ENCODE measurements around the gene TBCK.
A peak's percentile ranks its signal among the peaks of the same experiment; 100 is the strongest.
"Not testable (repeated sequence)": the region's sequence is repeated elsewhere in the genome, so short reads cannot be mapped to it uniquely, and the experiment has no call there.

The TBCK gene

DNA sequence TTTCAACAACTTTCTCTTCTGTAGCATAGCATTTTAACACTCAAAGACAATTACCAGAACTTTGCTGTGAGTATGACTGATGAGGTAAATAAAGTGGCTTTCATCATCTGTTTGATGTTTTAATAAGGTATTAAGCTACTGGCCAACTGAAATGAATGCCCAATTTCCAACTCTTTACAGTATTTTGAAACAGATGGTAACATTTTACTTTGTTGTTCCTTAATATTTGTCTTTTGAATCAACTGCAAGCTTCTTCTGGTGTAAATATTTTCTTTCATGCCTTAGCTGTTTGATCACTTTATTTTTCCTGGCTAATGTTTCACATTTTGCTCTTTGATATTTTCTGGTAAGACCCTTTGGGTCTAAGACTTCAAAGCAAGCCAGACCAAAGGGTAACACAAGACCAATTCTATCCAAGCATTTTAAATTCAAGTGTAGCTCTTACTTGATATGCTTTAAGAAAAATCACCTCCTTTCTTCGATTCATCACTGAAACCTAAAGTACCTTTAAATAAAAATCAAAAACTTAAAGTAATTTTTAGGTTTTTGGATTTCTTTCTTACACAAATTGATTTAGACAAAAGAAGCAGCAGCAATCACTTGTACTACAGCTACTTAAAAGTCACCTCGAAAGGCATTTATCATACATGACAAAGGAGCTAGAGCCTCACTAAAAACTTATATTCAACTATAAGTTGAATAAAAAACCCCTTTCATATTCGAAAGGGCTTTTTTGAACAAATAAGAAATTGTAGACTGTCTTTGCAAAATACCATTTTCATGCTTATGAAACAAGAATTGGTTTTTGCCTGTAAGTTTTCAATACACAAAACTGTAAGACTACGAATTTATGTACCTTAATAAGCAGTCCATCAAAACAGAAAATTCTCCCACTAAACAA is 57.6 kb downstream of the TBCK start:
- Histone ChIP-seq H3K36me3 (replicated peaks) (no peaks in the 10 kb centered on the region), H3K4me1 (peaks cover 15% of the 10 kb centered on the region), H3K27me3 (ENCODE audit: low read depth) (no peaks in the 10 kb centered on the region), H3K4me3 (no peak overlapping the region), H3K9me3 (no peaks in the 10 kb centered on the region)
- in situ Hi-C loops (cut with MboI; ENCODE audit: low sequenced_read_pairs): no loop called here
- DNase-seq (ENCODE audit: low spot score in 2 of 2): peak in 1 of 2 experiments; percentile 85

DNA sequence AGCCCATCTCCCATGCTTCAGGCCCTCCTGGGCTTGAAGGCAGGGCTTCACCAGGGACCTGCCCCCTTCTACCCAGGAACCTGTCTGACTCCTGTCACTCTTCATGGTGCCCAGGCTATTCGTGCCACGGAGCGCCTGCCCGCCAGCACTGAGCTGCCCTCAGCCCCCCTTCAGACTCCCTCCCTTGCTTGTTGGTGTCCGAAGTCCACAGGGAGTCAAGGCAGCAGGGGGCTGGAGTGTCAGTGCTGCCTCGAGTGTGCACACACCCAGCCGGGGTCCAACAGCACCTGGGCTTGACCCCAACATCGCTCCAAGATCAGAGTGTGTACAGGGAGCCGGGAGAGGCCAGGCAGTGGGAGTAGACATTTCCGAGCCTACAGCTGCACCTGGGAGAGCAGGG is 59.8 kb downstream of the TBCK start:
- H3K4me1 ChIP-seq: peaks cover 15% of the 10 kb centered on the region
- no peak overlapping the region for H3K4me3 ChIP-seq
- in situ Hi-C loops (cut with MboI; ENCODE audit: low sequenced_read_pairs): no loop called here
- H3K36me3 ChIP-seq (replicated peaks): no peaks in the 10 kb centered on the region
- DNase-seq (ENCODE audit: low spot score in 2 of 2): no peak
- H3K27me3 ChIP-seq (ENCODE audit: low read depth): no peaks in the 10 kb centered on the region
- H3K9me3 ChIP-seq: no peaks in the 10 kb centered on the region

DNA sequence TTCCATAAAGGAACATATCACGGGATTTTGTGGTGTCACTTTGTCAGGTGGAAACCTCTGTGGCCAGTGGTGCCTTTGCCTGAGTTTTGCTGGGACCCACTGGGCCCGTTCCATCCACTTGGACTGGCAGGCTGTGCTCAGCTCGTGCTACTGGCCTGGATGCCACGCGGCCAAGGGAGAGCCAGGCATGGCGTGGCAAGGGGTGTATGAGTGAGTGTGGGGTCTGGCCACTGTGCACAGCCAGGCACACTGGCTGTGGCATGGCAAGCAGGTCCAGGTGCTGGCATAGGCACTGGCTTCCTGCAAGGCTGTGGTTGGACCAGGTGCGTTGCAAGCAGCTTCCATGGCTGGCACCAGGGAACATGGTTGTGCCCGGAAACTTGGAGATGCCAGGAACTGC is 60.8 kb downstream of the TBCK start:
- no peak for DNase-seq (ENCODE audit: low spot score in 2 of 2)
- Histone ChIP-seq H3K4me3 (no peak overlapping the region), H3K4me1 (peaks cover 15% of the 10 kb centered on the region), H3K27me3 (ENCODE audit: low read depth) (no peaks in the 10 kb centered on the region), H3K36me3 (replicated peaks) (no peaks in the 10 kb centered on the region), H3K9me3 (no peaks in the 10 kb centered on the region)
- in situ Hi-C loops (cut with MboI; ENCODE audit: low sequenced_read_pairs): no loop called here

DNA sequence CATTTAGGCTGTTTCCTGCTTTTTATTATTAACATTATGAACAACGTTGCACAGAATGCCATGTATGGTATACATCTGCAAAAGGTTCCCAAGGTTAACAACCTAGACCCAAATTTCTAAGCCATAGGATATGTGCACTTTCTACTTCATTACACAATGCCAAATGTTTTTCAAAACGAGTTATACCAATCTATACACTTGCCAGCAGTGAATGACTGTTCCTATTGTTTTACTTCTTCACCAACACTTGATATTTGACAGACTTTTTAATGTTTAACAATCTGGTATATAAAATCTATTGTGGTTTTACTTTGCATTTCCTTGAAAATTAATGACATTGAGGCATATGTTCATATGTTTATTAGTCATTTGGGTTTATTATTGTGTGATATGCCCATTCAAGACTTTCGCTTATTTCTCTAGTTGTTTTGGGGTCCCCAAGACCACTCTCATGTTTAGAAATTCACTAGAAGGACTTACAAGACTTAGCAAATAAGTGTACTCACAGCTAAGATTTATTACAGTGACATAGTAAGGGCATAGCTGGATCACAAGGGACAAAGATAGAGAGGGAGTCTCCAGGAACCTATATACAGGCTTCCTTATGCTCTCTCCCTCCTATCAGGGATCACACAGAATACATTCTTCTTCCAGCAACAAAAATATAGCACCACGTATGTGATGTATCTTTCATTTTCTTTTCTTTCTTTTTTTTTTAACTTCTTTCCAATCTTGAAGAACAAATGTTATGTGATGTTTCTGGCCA is 62.5 kb downstream of the TBCK start:
- H3K9me3 ChIP-seq: no peaks in the 10 kb centered on the region
- in situ Hi-C loops (cut with MboI; ENCODE audit: low sequenced_read_pairs): no loop called here
- H3K4me3 ChIP-seq: no peak overlapping the region
- no peaks in the 10 kb centered on the region for H3K27me3 ChIP-seq (ENCODE audit: low read depth)
- no peaks in the 10 kb centered on the region for H3K36me3 ChIP-seq (replicated peaks)
- DNase-seq (ENCODE audit: low spot score in 2 of 2): no peak
- peaks cover 5% of the 10 kb centered on the region; the same call in 1 of the 2 replicates for H3K4me1 ChIP-seq

DNA sequence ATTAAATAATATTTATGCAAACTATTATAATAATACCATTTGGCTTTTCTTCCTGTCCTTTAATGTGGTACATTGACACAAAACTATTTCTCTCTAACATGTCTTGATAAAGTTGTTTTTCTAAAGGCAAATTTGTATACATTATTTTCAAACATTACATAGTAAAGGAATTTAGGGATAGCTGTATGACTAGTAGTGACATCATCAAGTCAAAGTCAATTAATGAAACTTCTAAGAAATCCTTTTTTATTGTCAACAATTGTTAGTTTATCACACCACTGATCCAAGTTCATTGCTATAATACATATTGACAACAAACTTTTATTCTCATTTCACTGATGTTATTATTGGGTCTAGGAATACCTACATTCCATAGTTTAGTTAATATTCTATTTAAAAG is 68.4 kb downstream of the TBCK start:
- no peaks in the 10 kb centered on the region for H3K36me3 ChIP-seq (replicated peaks)
- DNase-seq (ENCODE audit: low spot score in 2 of 2): no peak
- no peaks in the 10 kb centered on the region for H3K9me3 ChIP-seq
- no peaks in the 10 kb centered on the region for H3K4me1 ChIP-seq
- in situ Hi-C loops (cut with MboI; ENCODE audit: low sequenced_read_pairs): no loop called here
- H3K27me3 ChIP-seq (ENCODE audit: low read depth): no peaks in the 10 kb centered on the region
- no peak overlapping the region for H3K4me3 ChIP-seq

DNA sequence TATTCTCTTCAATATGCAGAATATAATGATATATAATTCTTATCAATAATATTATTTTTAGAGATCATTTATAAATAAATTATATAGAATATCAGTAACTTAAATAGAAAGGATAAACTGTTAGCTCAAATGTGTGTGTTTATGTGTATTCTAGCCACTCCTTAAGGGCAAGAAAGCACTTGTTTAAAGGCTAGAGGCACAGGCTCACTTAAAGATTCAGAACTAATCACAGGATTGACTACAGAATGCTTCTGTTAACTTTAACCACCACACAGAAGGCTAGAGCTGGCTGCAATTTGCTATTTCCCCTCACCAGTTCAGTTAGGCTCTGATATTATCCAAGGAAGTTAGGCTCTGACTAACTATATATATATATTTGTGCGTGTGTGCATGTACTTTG is 69.6 kb downstream of the TBCK start:
- DNase-seq (ENCODE audit: low spot score in 2 of 2): no peak
- no peaks in the 10 kb centered on the region for H3K4me1 ChIP-seq
- no peaks in the 10 kb centered on the region for H3K27me3 ChIP-seq (ENCODE audit: low read depth)
- no peaks in the 10 kb centered on the region for H3K9me3 ChIP-seq
- H3K36me3 ChIP-seq (replicated peaks): no peaks in the 10 kb centered on the region
- in situ Hi-C loops (cut with MboI; ENCODE audit: low sequenced_read_pairs): no loop called here
- no peak overlapping the region for H3K4me3 ChIP-seq

DNA sequence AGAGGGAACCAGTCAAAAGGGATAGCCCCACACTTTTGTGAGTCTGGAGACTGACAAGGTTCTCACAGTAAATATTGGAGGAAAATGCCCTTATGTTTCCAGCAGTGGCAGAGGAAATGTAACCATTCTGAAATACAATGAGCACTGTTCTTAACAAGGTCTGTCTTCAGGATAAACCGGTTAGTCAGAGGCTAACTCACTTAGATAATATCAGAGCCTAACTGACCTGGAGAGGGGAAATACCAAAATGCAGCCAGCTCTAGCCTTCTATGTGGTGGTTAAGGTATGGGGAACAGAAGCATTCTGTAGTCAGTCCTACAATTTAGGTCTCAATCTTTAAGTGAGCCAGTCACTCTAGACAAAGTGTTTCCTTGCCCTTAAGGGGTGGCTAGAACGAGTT is 70.8 kb downstream of the TBCK start:
- in situ Hi-C loops (cut with MboI; ENCODE audit: low sequenced_read_pairs): no loop called here
- peaks cover 5% of the 10 kb centered on the region for H3K4me1 ChIP-seq
- H3K4me3 ChIP-seq: no peak overlapping the region
- DNase-seq (ENCODE audit: low spot score in 2 of 2): no peak
- H3K27me3 ChIP-seq (ENCODE audit: low read depth): no peaks in the 10 kb centered on the region
- H3K9me3 ChIP-seq: no peaks in the 10 kb centered on the region
- H3K36me3 ChIP-seq (replicated peaks): no peaks in the 10 kb centered on the region

DNA sequence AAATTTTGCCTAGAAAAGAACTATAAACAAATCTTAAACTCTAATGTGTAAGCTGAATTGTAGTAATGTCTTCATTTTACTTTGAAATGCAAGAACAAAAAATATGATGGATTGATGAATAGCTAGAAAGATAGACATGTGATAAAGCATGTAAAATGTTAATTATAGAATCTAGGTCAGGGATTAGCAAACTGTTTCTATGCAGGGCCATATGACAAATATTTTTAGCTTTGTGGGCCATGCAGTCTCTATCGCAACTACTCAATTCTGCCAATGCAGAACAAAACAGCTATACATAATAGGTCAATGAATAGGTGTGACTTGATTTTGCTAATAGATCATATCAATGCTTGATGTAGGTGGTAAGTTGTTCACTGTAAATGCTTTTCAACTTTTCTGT is 75.3 kb downstream of the TBCK start:
- H3K4me3 ChIP-seq: no peak overlapping the region
- H3K9me3 ChIP-seq: no peaks in the 10 kb centered on the region
- H3K36me3 ChIP-seq (replicated peaks): no peaks in the 10 kb centered on the region
- H3K27me3 ChIP-seq (ENCODE audit: low read depth): no peaks in the 10 kb centered on the region
- DNase-seq (ENCODE audit: low spot score in 2 of 2): no peak
- in situ Hi-C loops (cut with MboI; ENCODE audit: low sequenced_read_pairs): no loop called here
- H3K4me1 ChIP-seq: peaks cover 9% of the 10 kb centered on the region

DNA sequence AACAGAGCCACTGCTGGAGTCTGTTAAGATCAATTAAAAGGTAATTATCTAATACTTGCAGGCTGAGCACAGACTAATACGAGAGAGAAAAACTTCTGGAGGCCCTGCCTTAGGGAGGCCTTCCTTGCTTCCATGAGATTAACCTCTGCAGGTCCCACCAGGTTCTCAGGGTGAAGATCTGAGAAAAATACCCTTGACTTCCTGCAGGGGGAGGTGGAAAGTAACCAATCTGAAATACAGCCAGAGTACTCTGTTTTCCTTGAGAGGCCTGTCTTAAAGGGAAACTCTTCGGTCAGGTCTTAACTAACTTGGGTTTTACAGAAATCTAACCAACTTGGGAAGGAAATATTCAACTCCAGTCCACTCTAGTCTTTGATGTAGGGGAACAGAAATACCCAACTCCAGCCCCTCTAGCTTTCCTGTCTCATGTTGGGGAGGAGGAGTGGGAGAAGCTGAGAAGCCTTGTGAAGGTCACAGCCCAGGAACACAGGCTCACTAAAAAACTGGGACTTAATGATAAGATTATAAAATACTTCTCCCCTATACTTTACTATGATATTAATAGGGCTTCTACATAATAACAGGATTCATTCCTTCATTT is 77.1 kb downstream of the TBCK start:
- in situ Hi-C loops (cut with MboI; ENCODE audit: low sequenced_read_pairs): no loop called here
- no peaks in the 10 kb centered on the region for H3K27me3 ChIP-seq (ENCODE audit: low read depth)

DNA sequence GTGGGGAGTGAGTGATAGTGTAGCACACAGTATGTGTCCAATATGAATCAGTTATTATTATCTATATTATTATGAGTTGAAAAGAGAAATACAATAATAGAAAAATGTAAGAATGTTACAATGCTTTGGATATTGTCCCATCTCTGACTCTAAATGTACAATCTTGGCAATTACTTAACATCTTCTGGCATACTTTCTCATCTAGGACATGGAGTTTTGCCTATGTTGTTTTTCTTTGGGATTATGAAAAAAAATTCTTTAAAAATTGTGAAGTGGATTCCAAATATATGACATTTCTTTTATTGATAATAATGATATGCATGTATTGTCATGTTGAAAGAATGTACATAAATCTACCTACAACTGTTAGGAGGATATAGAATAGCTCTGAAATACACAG is 84.1 kb downstream of the TBCK start:
- peaks cover 16% of the 10 kb centered on the region for H3K36me3 ChIP-seq (replicated peaks)
- no peak overlapping the region for H3K4me3 ChIP-seq
- no peaks in the 10 kb centered on the region for H3K4me1 ChIP-seq
- no peak for DNase-seq (ENCODE audit: low spot score in 2 of 2)
- H3K27me3 ChIP-seq (ENCODE audit: low read depth): no peaks in the 10 kb centered on the region
- in situ Hi-C loops (cut with MboI; ENCODE audit: low sequenced_read_pairs): no loop called here
- H3K9me3 ChIP-seq: no peaks in the 10 kb centered on the region

More for the DNA sequence above, 77.1 kb downstream of the TBCK start:
- peak; percentile 58 to 67 for DNase-seq (ENCODE audit: low spot score in 2 of 2)
- Histone ChIP-seq H3K36me3 (replicated peaks) (no peaks in the 10 kb centered on the region; the same call in 1 of the 2 replicates), H3K4me3 (no peak overlapping the region), H3K9me3 (no peaks in the 10 kb centered on the region), H3K4me1 (peaks cover 9% of the 10 kb centered on the region)

DNA sequence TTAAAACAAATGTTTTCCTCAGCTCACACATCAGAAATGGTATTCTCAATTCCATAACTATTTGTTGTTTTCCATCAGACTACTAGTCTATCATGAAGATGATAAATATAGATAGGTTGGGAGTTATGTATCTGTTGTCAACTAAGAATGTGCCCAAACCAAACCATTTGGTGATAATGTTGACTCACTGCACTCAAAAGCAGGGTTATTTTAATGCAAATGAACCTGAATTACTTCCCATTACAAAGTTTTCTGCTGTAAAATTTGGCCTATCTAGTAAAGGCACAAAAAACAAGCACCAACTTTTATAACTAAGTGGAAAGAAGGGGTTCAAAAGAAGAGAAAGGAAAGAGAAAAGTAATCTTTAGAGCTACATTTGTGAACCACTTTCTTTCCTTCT is 93.5 kb downstream of the TBCK start:
- DNase-seq (ENCODE audit: low spot score in 2 of 2): peak in 1 of 2 experiments; percentile 38
- peaks cover 15% of the 10 kb centered on the region for H3K4me1 ChIP-seq
- H3K4me3 ChIP-seq: no peak overlapping the region
- in situ Hi-C loops (cut with MboI; ENCODE audit: low sequenced_read_pairs): no loop called here
- H3K36me3 ChIP-seq (replicated peaks): no peaks in the 10 kb centered on the region
- H3K9me3 ChIP-seq: no peaks in the 10 kb centered on the region; the same call in 1 of the 2 replicates
- no peaks in the 10 kb centered on the region for H3K27me3 ChIP-seq (ENCODE audit: low read depth)

DNA sequence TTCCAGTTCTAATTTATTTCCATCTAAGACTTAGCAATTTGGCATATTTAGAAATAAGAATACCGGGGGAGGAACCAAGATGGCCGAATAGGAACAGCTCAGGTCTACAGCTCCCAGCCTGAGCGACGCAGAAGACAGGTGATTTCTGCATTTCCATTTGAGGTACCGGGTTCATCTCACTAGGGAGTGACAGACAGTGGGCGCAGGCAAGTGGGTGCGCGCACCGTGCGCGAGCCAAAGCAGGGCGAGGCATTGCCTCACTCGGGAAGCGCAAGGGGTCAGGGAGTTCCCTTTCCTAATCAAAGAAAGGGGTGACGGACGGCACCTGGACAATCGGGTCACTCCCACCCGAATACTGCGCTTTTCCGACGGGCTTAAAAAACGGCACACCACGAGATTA is 102.7 kb downstream of the TBCK start:
- DNase-seq (ENCODE audit: low spot score in 2 of 2); H3K27me3 ChIP-seq (ENCODE audit: low read depth); in situ Hi-C loops (cut with MboI; ENCODE audit: low sequenced_read_pairs); H3K9me3 ChIP-seq; H3K4me3 ChIP-seq; H3K36me3 ChIP-seq (replicated peaks): not testable (repeated sequence)
- peaks cover 14% of the 10 kb centered on the region for H3K4me1 ChIP-seq

DNA sequence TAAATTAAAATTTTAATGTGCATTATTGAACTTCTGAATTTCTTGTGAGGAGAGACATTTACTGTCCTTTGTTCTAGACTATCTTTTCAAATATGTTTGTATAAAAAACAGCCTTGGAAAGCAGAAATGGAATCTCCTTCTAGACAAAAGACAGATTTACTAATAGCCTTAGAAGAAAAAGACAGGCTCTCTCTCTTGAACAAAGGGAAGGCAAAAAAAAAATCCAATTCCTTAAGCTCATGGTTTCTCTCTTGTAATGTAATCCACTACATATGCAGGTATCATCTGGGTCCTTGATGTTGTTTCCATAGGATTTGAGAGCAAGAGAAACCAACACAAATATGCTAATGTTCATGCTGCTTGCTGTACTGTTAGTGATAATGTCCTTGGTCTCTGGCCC is 106.0 kb downstream of the TBCK start:
- H3K4me1 ChIP-seq: peaks cover 14% of the 10 kb centered on the region
- in situ Hi-C loops (cut with MboI; ENCODE audit: low sequenced_read_pairs): no loop called here
- no peaks in the 10 kb centered on the region for H3K27me3 ChIP-seq (ENCODE audit: low read depth)
- no peak overlapping the region for H3K4me3 ChIP-seq
- peak in 1 of 2 experiments; percentile 93 for DNase-seq (ENCODE audit: low spot score in 2 of 2)
- no peaks in the 10 kb centered on the region for H3K9me3 ChIP-seq
- no peaks in the 10 kb centered on the region for H3K36me3 ChIP-seq (replicated peaks)

All from HAP-1 (cell line).